Raji (cell line): ENCODE measurements around the gene PLAGL1.

Experiments
- POLR2A ChIP-seq: IDR thresholded peaks from 2 replicates; pipeline ENCODE4 v1.6.1; 2011; ENCODE audit warnings: low read depth, low read length, control low read depth; ENCODE audit not compliant: insufficient read depth

The PLAGL1 gene

GRCh38 chr6:143961066-143961465 is 47.0 kb downstream of the PLAGL1 start:
- TF ChIP-seq POLR2A, result no peak

DNA sequence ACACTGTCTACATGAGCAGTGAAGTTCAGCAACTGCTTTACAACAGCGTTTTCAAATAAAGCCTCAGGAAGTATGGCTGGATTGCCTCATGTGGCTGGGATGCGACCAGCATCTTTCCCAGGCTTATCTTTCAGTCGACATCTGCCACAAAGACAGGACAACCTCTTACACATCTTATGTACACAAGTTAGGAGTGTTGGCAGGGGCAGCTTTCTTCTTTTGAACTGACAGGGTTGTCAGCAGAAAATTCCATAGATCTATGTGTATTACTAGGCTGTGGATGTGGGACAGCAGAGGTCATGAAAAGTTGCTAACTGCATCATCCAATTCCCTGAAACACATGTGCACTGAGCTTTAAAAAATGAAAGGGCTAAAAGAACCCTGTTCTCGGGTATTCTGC is 48.1 kb downstream of the PLAGL1 start:
- TF ChIP-seq POLR2A, result no peak

- no peak for TF ChIP-seq POLR2A
Observed at GRCh38 chr6:143958839-143959399, 49.1 kb downstream of the PLAGL1 start.

GRCh38 chr6:143957679-143958274 is 50.3 kb downstream of the PLAGL1 start:
- TF ChIP-seq POLR2A, result no peak

GRCh38 chr6:143955971-143956370 is 52.1 kb downstream of the PLAGL1 start:
- TF ChIP-seq POLR2A, result no peak

- no peak for TF ChIP-seq POLR2A
Observed at GRCh38 chr6:143953922-143954321, 54.1 kb downstream of the PLAGL1 start.

GRCh38 chr6:143952947-143953701 is 54.9 kb downstream of the PLAGL1 start:
- TF ChIP-seq POLR2A, result no peak

- TF ChIP-seq POLR2A, result no peak
Observed at GRCh38 chr6:143952060-143952778, 55.8 kb downstream of the PLAGL1 start.

GRCh38 chr6:143950875-143951274 is 57.2 kb downstream of the PLAGL1 start:
- no peak for TF ChIP-seq POLR2A

GRCh38 chr6:143949962-143950361 is 58.1 kb downstream of the PLAGL1 start:
- no peak for TF ChIP-seq POLR2A

- no peak for TF ChIP-seq POLR2A
Observed at GRCh38 chr6:143949535-143949934, 58.5 kb downstream of the PLAGL1 start.

DNA sequence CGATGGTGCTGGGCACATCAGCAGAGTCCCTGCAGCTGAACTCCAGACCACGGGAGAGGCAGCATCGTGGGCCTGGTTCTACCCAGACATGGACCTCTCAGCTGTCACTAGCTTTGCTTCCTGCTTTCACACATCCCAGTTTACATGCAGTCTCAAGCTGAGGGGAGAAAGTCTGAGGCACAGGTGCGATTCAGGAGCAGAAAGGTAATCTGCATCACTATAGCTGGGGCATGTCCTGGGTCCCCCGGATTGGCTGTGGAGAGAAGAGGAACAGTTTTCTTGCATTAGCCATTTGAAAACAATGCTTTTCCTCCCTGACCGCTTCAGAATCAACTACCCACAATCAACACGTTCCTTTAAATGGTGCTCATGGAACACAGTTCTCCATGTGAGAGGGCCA is 59.9 kb downstream of the PLAGL1 start:
- TF ChIP-seq POLR2A, result no peak

- no peak for TF ChIP-seq POLR2A
Observed at GRCh38 chr6:143941852-143942627, 66.0 kb downstream of the PLAGL1 start.

DNA sequence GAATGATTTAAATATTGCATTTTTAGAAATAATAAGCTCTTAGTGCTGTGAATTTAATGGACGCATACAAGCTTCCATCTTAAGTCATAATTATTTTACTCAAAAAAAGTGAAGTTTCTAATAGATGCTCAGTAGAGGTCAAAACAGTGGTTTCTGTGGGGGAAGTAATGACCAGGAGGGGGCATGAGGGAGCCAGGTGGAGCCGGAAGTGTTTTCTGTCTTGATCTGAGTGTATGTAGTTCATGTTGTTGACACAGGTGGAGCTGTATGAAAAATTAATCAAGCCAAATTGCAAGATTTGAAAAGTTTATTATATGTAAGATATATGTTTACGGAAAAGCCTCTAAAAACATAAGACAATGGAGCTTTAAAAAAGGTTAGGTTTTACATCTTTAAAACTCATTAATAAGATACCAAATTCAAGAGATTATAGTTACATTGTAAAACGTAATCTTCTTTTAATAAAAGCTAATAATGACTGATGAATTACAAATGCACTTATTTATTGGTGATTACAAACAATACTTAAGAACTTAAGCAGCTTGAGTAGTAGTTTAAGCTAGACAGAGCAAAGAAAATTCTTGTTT is 68.0 kb downstream of the PLAGL1 start:
- TF ChIP-seq POLR2A, result no peak

GRCh38 chr6:143939364-143939763 is 68.7 kb downstream of the PLAGL1 start:
- TF ChIP-seq POLR2A, result no peak
